Activated CD4-positive, alpha-beta T cell treated with anti-CD3 and anti-CD28 coated beads, Interleukin-2, amount 50 U/mL, for 1 hour (primary cell): Measurements from ENCODE around the gene ELFN1.
A peak's percentile ranks its signal among the peaks of the same experiment; 100 is the strongest.

Source experiments
- DNase-seq: peaks from one replicate; pipeline ENCODE4 v3.0.0-alpha.2; 2020

Gene ELFN1

GRCh38 chr7:1664711-1665548 lies 5.1 kb upstream of the ELFN1 start:
- peak; percentile 54 for DNase-seq

DNA sequence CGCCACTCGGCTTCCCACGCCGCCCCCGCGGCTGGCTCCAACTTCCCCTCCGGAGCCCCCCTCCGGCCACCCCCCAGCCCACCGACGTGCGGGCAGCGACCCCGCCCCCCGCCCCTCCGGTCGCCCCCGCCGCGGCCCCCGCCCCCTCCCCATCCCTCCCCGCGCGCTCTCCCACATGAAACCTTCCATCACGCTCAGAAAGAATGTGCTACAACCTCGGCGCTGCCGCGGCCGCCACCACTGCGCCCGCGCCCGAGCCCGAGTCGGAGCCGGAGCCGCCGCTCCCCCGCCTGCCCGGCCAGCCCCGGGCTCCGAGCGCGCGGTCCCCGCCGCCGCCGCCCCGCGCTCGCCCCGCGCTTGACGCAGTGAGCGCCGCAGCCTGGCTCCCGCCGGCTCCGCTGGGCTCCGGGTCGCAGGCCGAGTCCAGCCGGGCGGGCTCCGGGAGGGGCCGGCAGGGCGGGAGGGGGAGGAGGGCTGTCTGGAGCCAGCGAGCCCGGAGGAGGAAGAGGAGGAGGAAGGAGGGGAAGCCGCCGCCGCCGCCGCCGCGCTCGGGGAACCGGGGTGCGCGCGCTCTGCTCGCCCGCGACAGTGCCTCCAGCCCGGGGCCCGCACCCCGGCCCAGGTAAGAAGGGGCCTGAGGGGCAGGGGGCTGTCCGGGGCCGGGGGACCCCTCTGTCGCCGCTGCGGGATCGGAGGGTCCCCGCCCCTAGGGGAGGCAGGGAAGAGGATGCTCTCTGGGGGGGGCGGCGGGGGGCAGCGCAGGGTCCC lies 4.3 kb upstream of the ELFN1 start:
- no peak for DNase-seq

DNA sequence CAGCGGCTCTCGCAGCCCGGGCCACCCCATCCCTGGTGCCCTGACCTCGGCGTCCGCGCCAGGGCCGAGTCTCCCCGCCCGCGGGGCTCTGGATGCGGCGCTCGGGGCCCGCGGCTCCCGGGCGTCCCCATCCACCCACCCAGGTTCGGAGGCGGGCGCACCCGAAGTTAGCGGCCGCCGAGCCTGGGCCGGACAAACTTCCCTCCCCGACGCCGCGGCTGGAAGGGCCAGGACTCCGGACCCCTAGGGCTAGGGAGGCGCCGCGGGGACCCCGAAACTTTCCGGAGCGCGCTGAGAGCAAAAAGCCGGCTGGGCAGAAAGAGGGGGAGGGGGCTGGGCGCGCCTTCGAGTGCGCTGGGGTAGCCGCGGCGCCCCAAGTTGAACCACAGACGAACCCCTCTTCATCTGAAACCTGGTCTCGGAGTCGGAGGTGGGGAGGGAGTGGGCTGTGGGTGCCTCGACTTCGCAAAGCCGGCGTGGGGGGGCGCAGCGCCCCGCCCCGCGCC lies 3.7 kb upstream of the ELFN1 start:
- no peak for DNase-seq

DNA sequence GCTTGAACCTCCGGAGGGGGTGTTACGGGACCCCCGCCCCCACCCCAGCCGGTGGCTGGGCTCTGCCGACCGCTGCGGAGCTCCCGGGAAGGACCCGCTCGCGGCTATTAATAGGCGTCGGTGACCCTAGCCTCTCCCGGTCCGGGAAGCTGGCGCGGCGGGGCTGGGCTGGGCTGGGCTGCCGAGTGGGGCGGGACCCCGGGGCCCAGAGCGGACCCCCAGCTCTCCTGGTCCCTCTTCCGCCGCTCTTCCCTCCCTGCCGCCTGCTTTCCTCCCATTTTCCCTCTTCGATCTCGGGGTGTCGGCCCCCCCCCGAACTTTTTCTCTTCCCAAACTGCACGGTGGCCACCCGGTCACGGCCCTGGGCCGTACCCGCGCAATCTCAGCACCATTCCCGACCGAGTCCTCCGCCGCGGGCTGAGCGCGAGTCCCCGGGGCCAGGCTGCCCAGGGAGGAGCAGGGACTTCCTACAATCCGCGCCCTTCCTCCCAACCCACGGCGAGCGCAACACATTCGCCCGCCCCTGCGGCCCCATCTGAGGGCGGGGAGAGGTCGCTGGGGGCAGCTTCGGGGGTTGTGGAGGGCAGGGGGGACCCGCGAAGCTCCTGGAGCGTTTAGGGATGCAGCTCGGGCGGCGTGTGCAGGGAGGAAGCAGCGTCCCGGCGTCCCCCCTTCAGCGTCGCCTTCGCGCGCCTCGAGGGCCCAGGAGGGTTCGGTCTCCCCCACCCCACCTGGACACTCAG lies 3.1 kb upstream of the ELFN1 start:
- no peak for DNase-seq

GRCh38 chr7:1667566-1668395 lies 2.3 kb upstream of the ELFN1 start:
- no peak for DNase-seq

- no peak for DNase-seq
Observed at GRCh38 chr7:1668396-1669063, 1.5 kb upstream of the ELFN1 start.

DNA sequence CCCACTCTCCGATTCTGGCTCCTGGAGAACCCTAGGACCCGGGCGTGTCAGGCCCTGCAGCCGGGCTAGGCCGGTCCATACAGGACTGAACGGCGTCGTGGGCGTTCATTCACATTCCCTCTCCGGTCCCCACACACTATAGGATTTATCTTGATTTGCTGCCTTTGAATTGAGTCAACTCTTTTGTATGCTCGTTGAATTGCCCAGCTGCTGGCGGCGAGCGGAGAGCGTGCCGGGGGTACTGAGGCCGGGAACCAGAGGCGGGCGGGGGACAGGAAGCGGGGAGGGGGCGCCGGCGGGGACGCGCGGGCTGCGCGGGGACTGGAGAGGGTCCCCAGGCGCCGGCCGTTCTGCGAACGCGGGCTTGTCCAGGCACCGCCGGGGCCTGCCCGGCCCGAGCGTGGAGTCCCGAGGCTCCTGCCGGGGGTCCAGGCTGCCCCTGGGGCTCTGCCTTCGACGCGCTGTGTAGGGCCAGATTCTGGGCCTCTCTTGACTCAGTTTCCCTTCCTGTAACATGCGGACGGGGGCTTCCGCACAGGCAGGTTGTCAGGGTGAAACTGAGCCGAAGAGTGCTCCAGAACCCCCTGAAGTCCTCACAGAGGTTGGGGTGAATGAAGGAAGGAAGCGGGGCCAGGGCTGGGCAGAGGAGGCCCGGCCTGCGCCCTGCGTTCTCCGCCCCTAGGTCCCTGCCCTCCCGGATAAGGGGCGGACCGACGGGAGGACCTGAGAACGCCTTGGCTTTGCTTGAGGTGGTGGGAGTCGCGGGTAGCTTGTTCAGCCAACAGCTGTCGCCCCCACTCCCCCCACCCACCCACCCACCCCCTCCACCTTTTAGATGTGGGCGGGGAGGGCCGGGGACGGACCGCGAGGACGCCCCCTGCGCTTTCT lies 769 bp upstream of the ELFN1 start:
- DNase-seq, result no peak

- no peak for DNase-seq
Observed at GRCh38 chr7:1670894-1671593, 967 bp downstream of the ELFN1 start.

DNA sequence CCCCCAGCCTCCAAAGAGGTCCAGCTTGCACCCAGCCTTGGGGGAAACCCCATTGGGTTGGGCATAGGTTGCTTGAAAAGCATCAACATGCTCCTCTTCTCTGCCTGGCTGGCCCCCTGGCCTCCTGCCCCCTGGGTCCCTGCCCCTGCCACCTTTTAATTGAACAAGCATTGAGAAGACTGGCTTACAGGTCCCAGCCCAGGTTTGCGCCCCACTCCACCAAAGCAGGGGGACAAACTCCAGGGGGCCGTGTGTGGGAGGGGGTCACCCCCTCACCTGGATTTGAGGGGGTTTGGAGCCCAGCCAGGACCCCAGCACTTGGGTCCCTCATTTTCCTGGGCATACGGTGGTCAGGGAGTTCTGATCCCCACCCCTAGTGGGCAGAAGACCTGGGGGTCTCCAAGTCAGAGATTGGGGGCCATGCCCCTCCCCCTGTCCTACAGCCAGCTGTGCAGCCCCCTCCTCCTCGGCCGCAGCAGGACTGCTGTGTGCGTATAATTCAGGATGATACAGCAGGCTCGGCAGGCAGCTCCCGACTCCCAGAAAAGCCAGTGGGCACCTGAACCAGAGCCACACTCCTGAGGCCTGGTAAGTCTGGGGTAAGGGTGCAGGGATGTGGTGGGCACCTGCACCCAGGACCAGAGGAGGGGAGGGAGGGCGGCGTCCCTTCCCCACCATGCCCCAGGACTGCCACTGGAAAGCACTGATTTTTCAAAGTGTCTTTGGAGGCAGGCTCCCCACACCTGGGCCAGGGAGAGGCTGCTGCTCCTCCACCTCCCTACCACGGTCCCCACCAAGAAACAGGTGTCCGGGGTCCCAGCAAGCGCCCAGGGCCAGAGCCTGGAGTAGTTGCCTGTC lies 1.7 kb downstream of the ELFN1 start:
- no peak for DNase-seq

GRCh38 chr7:1672851-1673486 lies 2.9 kb downstream of the ELFN1 start:
- no peak for DNase-seq

DNA sequence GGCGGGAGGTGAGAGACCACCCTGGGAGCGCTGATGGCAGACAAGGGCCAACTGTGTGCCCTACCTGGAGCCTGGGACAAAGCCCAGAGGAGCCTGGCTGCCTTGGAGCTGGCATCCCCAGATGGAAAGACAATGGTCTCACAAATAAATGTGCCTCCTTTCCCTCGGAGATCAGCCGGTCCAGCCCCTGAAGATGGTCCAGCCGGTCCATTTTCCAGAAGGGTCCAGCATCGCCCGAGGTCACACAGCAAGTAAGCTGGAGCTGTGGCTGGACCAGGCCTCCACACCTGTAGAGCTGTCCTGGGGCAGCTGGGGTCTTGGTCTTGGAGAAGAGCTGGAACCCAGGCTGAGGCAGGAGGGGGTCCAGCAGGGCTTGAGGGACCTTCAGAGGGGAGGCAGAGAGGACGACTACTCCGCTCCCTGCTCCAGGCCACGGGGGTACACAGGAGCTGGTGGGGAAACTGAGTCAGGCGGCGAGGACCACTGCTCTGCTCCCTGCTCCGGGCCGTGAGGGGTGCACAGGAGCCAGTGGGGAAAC lies 3.6 kb downstream of the ELFN1 start:
- no peak for DNase-seq

GRCh38 chr7:1674161-1675035 lies 4.3 kb downstream of the ELFN1 start:
- no peak for DNase-seq

DNA sequence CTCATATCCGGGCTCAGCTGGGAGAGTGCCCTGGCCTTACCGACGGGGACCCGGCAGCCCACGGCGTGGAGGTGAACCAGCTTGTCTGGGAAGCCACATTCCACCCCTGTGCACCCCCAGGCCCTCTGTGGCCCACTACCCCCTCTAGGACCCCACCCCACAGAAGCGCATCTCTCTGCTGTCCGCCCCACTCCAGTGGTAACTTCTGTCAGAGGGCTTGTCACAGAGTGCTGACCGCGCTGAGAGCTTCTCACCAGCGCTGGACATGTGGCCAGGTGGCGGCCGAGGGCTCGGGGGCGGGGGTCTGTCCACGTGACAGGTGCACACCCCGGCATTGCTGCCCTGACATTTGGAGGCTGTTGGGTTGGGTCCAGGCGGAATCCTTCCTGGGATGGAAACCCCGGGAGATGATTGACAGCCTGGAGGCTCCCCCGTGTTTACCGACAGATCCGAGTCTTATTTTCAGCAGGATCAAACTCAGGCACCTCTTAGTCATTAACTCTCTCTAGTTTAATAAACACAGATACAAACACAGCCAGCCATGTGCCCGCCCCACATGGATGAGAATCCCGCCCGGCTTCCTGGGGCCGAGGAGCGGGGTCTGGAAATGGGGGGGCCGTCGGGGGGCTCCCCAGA lies 5.1 kb downstream of the ELFN1 start:
- no peak for DNase-seq

DNA sequence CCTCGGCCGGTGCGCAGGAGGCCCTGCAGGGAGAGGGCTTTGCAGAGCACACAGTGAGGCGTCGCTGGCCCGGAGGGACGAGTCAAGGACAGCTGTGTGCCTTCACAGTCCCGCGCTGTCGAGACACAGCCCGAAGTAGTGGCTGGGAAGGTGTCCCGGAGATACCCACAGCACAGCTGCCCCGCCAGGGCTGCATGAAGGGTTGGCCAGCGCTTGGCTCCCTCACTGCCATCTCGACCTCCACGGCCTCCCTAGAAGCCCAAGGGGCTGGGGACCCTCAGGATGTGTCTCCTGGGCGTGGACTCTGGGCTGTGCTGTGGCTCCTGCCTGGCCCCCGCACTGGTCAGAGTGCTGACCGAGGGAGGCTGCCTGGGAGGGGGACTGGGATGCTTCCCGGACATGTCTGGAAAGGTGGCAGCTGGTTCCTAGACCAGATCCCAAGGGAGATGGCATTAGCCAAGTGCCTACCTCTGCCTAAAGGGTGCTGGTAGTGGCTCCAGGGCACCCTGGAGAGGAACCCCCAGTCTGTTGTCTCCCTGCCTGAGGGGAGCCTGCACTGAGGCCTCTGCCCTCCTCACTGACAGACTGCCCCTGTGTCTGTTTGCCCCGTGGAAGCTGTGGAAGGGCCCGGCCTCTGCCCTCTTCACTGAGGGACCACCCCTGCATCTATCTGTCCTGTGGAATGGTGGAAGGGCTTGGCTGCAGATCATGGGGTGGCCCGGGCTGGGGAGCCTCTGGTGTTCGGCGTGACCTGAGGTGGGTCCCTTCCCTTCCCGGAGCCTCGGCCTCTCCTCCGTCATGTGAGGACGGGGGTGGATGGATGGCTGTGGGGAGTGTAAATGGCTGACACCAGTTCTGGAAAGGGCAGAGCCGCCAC lies 5.8 kb downstream of the ELFN1 start:
- no peak for DNase-seq

DNA sequence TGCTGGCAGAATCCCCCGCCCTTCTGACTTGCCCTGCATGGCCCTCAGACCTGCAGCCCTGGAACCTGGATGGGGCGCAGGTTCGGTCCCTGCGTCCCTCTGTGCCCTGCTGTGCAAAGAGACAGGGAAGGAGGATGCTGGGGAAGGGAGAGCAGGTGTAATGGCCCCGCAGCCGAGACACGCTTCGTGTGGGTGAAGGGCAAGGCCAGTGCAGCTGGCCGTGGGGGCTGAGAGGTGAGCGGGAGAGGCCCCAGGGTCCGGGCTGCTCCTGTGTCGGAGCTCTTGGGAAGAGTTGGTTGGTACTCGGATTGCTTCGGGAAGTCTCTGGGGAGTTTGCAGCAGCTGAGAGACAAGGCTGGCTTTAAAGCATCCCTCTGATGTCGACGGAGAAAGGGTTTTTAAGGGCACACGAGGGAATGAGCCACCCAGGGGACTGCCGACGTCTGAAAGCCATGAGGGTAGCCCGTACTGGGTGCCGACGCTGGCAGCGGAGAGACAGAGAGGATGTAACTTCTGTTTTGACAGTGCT lies 6.5 kb downstream of the ELFN1 start:
- no peak for DNase-seq
